K562 (cell line): ENCODE results near the gene LRRC7. TPM values are rescaled to one million over a fixed set of nuclear protein-coding genes. Genes with fewer than 3 reads are reported as not detected.

Experiments used
- ATAC-seq: fragments of 200-7000 bp; cut with Tn5 transposase; 3 replicates; pipeline ENCODE4 v1.9.1; 2020; ENCODE audit warnings: moderate library complexity
- BruUV-seq: library from RNA; stranded (reverse); fragments of 400-500 nt; replicated peaks from 2 replicates; lab custom pipeline; 2021; lab: Mats Ljungman, UMichigan
- CTCF ChIA-PET: fragments of 300-600 bp; formaldehyde crosslinking; extraction: SDS; loops from one replicate; lab custom pipeline; 2021; ENCODE audit warnings: low intra/inter-chr PET ratio; lab: Yijun Ruan, JAX
- POLR2A ChIA-PET: fragments of 300-600, 350-650 bp; sonication (Branson Sonifier 250); formaldehyde crosslinking; extraction: SDS; loops from one replicate; lab custom pipeline; 2021; ENCODE audit warnings: antibody characterized with exemption, inconsistent platforms; lab: Yijun Ruan, JAX
- DNase-seq, 4 experiments: peaks; one replicate each; pipeline versions ENCODE4 v3.0.0 to v3.0.0-alpha.2; 2011 to 2018; ENCODE audit warnings: low spot score in 3 of 4, mixed read lengths in 3 of 4; ENCODE audit errors: extremely low read depth in 1 of 4
- FAIRE-seq: peaks from 2 replicates; lab custom pipeline; 2011; peaks lifted over from hg19 to GRCh38; lab: Jason Lieb, UNC
- H2AFZ ChIP-seq: 2 replicates; pipeline ENCODE4 v1.6.0; 2011; ENCODE audit warnings: low read depth, low read length, control low read depth, inconsistent platforms
- H3K27ac ChIP-seq: fragments of 200-600 bp; 3 replicates; pipeline ENCODE4 v1.8.0; 2011; ENCODE audit warnings: low read depth, mild to moderate bottlenecking, control low read depth, inconsistent platforms, low read length, moderate library complexity, mixed read lengths; ENCODE audit errors: extremely low read depth
- H3K27me3 ChIP-seq, 2 experiments: fragments of 300-600 bp in 1 of 2; 2 replicates in 1 of 2; 3 replicates in 1 of 2; pipeline versions ENCODE4 v1.6.0 to v1.8.0; 2011; ENCODE audit warnings: inconsistent platforms in 2 of 2, low read length in 2 of 2, mild to moderate bottlenecking in 1 of 2, mixed read lengths in 1 of 2, moderate library complexity in 1 of 2; ENCODE audit not compliant: control insufficient read depth in 2 of 2, insufficient read depth in 2 of 2
- H3K36me3 ChIP-seq: fragments of 300-600 bp; 3 replicates; pipeline ENCODE4 v1.8.0; 2011; ENCODE audit warnings: mild to moderate bottlenecking, low read length, inconsistent platforms; ENCODE audit not compliant: control insufficient read depth, insufficient read depth
- H3K4me1 ChIP-seq, 2 experiments: fragments of 200-600 bp in 1 of 2; replicated peaks in 1 of 2; 2 replicates in 1 of 2; 3 replicates in 1 of 2; pipeline versions ENCODE4 v1.5.1 to v1.8.0; 2011; ENCODE audit warnings: inconsistent platforms in 2 of 2, low read length in 2 of 2, mild to moderate bottlenecking in 1 of 2, mixed read lengths in 1 of 2, moderate library complexity in 1 of 2; ENCODE audit not compliant: control insufficient read depth in 2 of 2, insufficient read depth in 2 of 2
- H3K4me2 ChIP-seq: 2 replicates; pipeline ENCODE4 v1.6.1; 2011; ENCODE audit warnings: low read length, control low read depth, inconsistent platforms, mixed read lengths; ENCODE audit not compliant: insufficient read depth
- H3K4me3 ChIP-seq: fragments of 200-600 bp; sonication (generic), shearing (Covaris generic); 2 replicates; pipeline ENCODE4 v1.5.1; 2016; ENCODE audit warnings: control low read depth, inconsistent platforms
- H3K79me2 ChIP-seq: fragments of 200-600 bp; 3 replicates; pipeline ENCODE4 v1.8.0; 2011; ENCODE audit warnings: low read length, inconsistent platforms; ENCODE audit not compliant: control insufficient read depth, insufficient read depth
- H3K9ac ChIP-seq, 2 experiments: 2 replicates each; pipeline versions ENCODE4 v1.6.0 to v1.6.1; 2011; ENCODE audit warnings: low read depth in 2 of 2, low read length in 2 of 2, control low read depth in 1 of 2, inconsistent platforms in 1 of 2, mild to moderate bottlenecking in 1 of 2, mixed read lengths in 1 of 2; ENCODE audit not compliant: insufficient read depth in 1 of 2
- H3K9me1 ChIP-seq: one replicate; pipeline ENCODE4 v1.6.0; 2011; ENCODE audit warnings: inconsistent platforms, mild to moderate bottlenecking, low read length, moderate library complexity; ENCODE audit not compliant: control insufficient read depth, insufficient read depth
- H3K9me3 ChIP-seq: replicated peaks from 2 replicates; pipeline ENCODE4 v1.5.1; 2011; ENCODE audit warnings: low read depth, low read length, inconsistent platforms; ENCODE audit not compliant: control insufficient read depth, insufficient read depth
- H4K20me1 ChIP-seq: replicated peaks from 2 replicates; pipeline ENCODE4 v1.6.1; 2011; ENCODE audit warnings: low read length, inconsistent platforms, mixed read lengths; ENCODE audit not compliant: control insufficient read depth, insufficient read depth
- ARID1B ChIP-seq: fragments of 450-650 bp; IDR thresholded peaks from 2 replicates; pipeline ENCODE4 v1.6.1; 2016; ENCODE audit warnings: antibody characterized with exemption, mild to moderate bottlenecking, inconsistent platforms
- ARNT ChIP-seq, 2 experiments: fragments of 450-650 bp; IDR thresholded peaks; 2 replicates each; pipeline ENCODE4 v1.6.1; 2016; ENCODE audit warnings: mild to moderate bottlenecking in 1 of 2
- ETV1 ChIP-seq: fragments of 450-650 bp; conservative IDR thresholded peaks from 2 replicates; pipeline ENCODE4 v1.6.1; 2016; ENCODE audit warnings: missing genetic modification characterization, control low read depth, low read depth, missing compliant biosample characterization
- PPARD ChIP-seq: fragments of 250-450 bp; sonication (Bioruptor Pico); IDR thresholded peaks from 2 replicates; pipeline ENCODE4 v1.8.0; 2022; ENCODE audit warnings: inconsistent platforms, mild to moderate bottlenecking, moderate library complexity
- SAFB ChIP-seq: fragments of 200-400 bp; formaldehyde crosslinking; IDR thresholded peaks from 2 replicates; pipeline ENCODE4 v1.6.1; 2017; ENCODE audit warnings: low read depth, low read length, borderline replicate concordance
- ZNF124 ChIP-seq: sonication (generic); formaldehyde crosslinking; IDR thresholded peaks from 2 replicates; pipeline ENCODE4 v1.8.1; 2022; ENCODE audit warnings: missing genetic modification reagents
- WGBS: fragments of 100-300 bp; shearing (Covaris generic); methylation state at CpG from one replicate; pipeline ENCODE4 v1.1.6; 2016; ENCODE audit warnings: low coverage, mixed read lengths; ENCODE audit not compliant: insufficient coverage; ENCODE audit errors: missing lambda C conversion rate; 5-methylcytosine and 5-hydroxymethylcytosine counted together
- in situ Hi-C: fragments of 300-500 bp; cut with MboI; formaldehyde crosslinking; loops from 4 replicates; pipeline ENCODE4 v1.15.0; 2018; ENCODE audit warnings: inconsistent platforms, mixed read lengths
- intact Hi-C: fragments of 100-400 bp; cut with micrococcal nuclease; formaldehyde crosslinking; loops from 2 replicates; pipeline ENCODE4 v1.14.2; 2022
- polyA plus RNA-seq, 8 experiments: library from polyadenylated mRNA; depleted of rRNA in 4 of 8; stranded (reverse) in 5 of 8; unstranded in 3 of 8; fragments of >200 nt; fragmentation: Nextera tagmentation in 2 of 8; fragmentation: Illumina TruSeq in 1 of 8; extraction: Ambion mirVana in 2 of 8; extraction: Trizol in 1 of 8; gene quantifications; 2 replicates each; pipeline versions ENCODE4 v1.2.1 to v1.2.3, GENCODE V29; 2011 to 2014; ENCODE audit warnings: inconsistent platforms in 1 of 8, missing spikeins in 1 of 8
- total RNA-seq, 7 experiments: library from RNA; depleted of rRNA in 6 of 7; stranded (reverse); fragments of >200 nt in 6 of 7; fragmentation: Illumina TruSeq in 2 of 7; extraction: Trizol in 2 of 7; gene quantifications; 2 replicates each; pipeline versions ENCODE4 v1.2.1 to v1.2.3, GENCODE V29; 2011 to 2021; ENCODE audit warnings: low replicate concordance in 1 of 7
- TF ChIP-seq, protein P1 (sequence below): fragments of 450-650 bp; IDR thresholded peaks from 2 replicates; pipeline ENCODE4 v1.6.1; 2017; ENCODE audit warnings: mild to moderate bottlenecking, moderate library complexity

LRRC7 gene
- total and polyA plus RNA-seq, 9 of the 15 experiments (the other 6 are each of a cell fraction or from before 2014, with no cell fraction given), result 0.09 to 0.94 (median 0.49) TPM

DNA sequence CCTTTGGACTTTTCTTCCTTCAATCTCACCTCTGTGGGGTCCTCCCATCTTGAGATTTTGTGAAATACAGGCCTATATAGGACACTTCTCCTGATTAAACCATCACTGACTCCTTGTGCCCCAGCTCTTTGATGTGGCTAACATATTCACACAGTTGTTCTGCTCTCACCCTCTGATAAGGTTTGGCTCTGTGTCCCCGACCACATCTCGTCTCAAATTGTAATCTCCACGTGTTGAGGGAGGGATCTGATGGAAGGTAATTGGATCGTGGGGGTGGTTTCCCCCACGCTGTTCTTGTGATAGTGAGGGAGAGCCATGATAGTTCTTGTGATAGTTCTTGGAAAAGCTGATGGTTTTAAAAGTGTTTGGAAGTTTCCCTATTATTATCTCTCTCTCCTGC lies 19.7 kb downstream of the LRRC7 start:
- H3K27ac ChIP-seq, result no peak overlapping the region
- H3K79me2 ChIP-seq, result no peaks in the 10 kb centered on the region
- POLR2A ChIA-PET, result interaction anchor here (0.8 kb wide), 1 partner anchor 20 kb away, joined by 3 read pairs; the partner anchor contains the start of gene LRRC7
- no peak overlapping the region for H3K4me2 ChIP-seq
- H3K27me3 ChIP-seq, result no peaks in the 10 kb centered on the region
- CTCF ChIA-PET, result no interaction called here
- H3K36me3 ChIP-seq, result no peaks in the 10 kb centered on the region
- ATAC-seq (no peak), FAIRE-seq (no peak), DNase-seq (no peak)
- no peak overlapping the region for H3K9ac ChIP-seq
- intact Hi-C loops (no loop called here), in situ Hi-C loops (no loop called here)
- H3K9me3 ChIP-seq, result no peaks in the 10 kb centered on the region
- H4K20me1 ChIP-seq, result no peaks in the 10 kb centered on the region
- no TSS peak for BruUV-seq
- WGBS, result 7% methylated on average over 5 of the region's 5 CpGs
- H3K9me1 ChIP-seq, result no peaks in the 10 kb centered on the region
- H3K4me3 ChIP-seq, result no peak overlapping the region
- H3K4me1 ChIP-seq, result no peaks in the 10 kb centered on the region; a peak in 1 of 5 replicates
- no peak overlapping the region for H2AFZ ChIP-seq
- TF ChIP-seq PPARD (CRISPR knock-in tag), result no peak
- no peak for TF ChIP-seq ARID1B
- no peak for TF ChIP-seq ETV1 (tag)
- TF ChIP-seq, protein P1, sequence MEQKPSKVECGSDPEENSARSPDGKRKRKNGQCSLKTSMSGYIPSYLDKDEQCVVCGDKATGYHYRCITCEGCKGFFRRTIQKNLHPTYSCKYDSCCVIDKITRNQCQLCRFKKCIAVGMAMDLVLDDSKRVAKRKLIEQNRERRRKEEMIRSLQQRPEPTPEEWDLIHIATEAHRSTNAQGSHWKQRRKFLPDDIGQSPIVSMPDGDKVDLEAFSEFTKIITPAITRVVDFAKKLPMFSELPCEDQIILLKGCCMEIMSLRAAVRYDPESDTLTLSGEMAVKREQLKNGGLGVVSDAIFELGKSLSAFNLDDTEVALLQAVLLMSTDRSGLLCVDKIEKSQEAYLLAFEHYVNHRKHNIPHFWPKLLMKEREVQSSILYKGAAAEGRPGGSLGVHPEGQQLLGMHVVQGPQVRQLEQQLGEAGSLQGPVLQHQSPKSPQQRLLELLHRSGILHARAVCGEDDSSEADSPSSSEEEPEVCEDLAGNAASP, result no peak
- TF ChIP-seq ARNT (IDR thresholded peaks at IDR 0.05), result no peak
- no peak for TF ChIP-seq SAFB
- no peak for TF ChIP-seq ZNF124 (CRISPR knock-in tag)
